Fibroblast of lung (primary cell): ENCODE results near the gene GRK7. TPM values are rescaled to one million over a fixed set of nuclear protein-coding genes. Genes with fewer than 3 reads are reported as not detected.
"Not testable (repeated sequence)": the region's sequence is repeated elsewhere in the genome, so short reads cannot be mapped to it uniquely, and the experiment has no call there.

Experiments used
- DNase-seq, 2 donors: peaks; one replicate each; pipeline versions ENCODE4 v3.0.0 to v3.0.0-alpha.2; 2010; ENCODE audit warnings: low read depth in 2 of 2
- H2AFZ ChIP-seq: 2 replicates; pipeline ENCODE4 v1.5.1; 2012; ENCODE audit warnings: low read length, control low read depth, inconsistent platforms
- H3K27ac ChIP-seq: 2 replicates; pipeline ENCODE4 v1.5.1; 2011; ENCODE audit warnings: low read length, control low read depth; ENCODE audit not compliant: insufficient read depth
- H3K27me3 ChIP-seq: 2 replicates; pipeline ENCODE4 v1.5.1; 2011; ENCODE audit warnings: mild to moderate bottlenecking, low read length; ENCODE audit not compliant: control insufficient read depth, insufficient read depth
- H3K36me3 ChIP-seq: 2 replicates; pipeline ENCODE4 v1.5.1; 2011; ENCODE audit warnings: low read length; ENCODE audit not compliant: control insufficient read depth, insufficient read depth
- H3K4me1 ChIP-seq: 2 replicates; pipeline ENCODE4 v1.5.1; 2011; ENCODE audit warnings: low read length; ENCODE audit not compliant: control insufficient read depth, insufficient read depth; ENCODE audit errors: extremely low read depth
- H3K4me2 ChIP-seq: 2 replicates; pipeline ENCODE4 v1.5.1; 2011; ENCODE audit warnings: low read length, control low read depth; ENCODE audit not compliant: insufficient read depth; ENCODE audit errors: extremely low read depth
- H3K4me3 ChIP-seq, 4 experiments: fragments of 200-600 bp in 1 of 4; sonication (generic) in 1 of 4; replicated peaks in 1 of 4; 2 replicates each; pipeline ENCODE4 v1.5.1; 2011 to 2016; ENCODE audit warnings: low read length in 4 of 4, low read depth in 3 of 4, mild to moderate bottlenecking in 3 of 4, control low read depth in 2 of 4, inconsistent platforms in 1 of 4, mixed read lengths in 1 of 4; ENCODE audit not compliant: insufficient read depth in 1 of 4; ENCODE audit errors: control extremely low read depth in 1 of 4
- H3K79me2 ChIP-seq: 2 replicates; pipeline ENCODE4 v1.5.1; 2012; ENCODE audit warnings: mild to moderate bottlenecking, low read length, inconsistent platforms; ENCODE audit not compliant: control insufficient read depth, insufficient read depth
- H3K9ac ChIP-seq: 2 replicates; pipeline ENCODE4 v1.5.1; 2011; ENCODE audit warnings: mild to moderate bottlenecking, low read length, control low read depth; ENCODE audit not compliant: insufficient read depth
- H3K9me3 ChIP-seq: 2 replicates; pipeline ENCODE4 v1.5.1; 2012; ENCODE audit warnings: low read depth, low read length; ENCODE audit not compliant: control insufficient read depth, insufficient read depth
- H4K20me1 ChIP-seq: 2 replicates; pipeline ENCODE4 v1.5.1; 2011; ENCODE audit warnings: low read length; ENCODE audit not compliant: control insufficient read depth, insufficient read depth; ENCODE audit errors: extremely low read depth
- EZH2 ChIP-seq: IDR thresholded peaks from 2 replicates; pipeline ENCODE4 v1.5.1; 2012; ENCODE audit warnings: low read length, control low read depth, mild to moderate bottlenecking; ENCODE audit errors: missing control alignments
- polyA plus RNA-seq, 2 donors: library from polyadenylated mRNA; depleted of rRNA in 1 of 2; stranded (reverse) in 1 of 2; unstranded in 1 of 2; fragments of >200 nt; gene quantifications; 2 replicates each; pipeline ENCODE4 v1.2.1, GENCODE V29; 2011 to 2012; ENCODE audit warnings: missing spikeins in 1 of 2
- total RNA-seq: library from RNA; depleted of rRNA; stranded (reverse); fragments of >200 nt; gene quantifications from 2 replicates; pipeline ENCODE4 v1.2.1, GENCODE V29; 2014
- TF ChIP-seq, protein P1 (sequence below), 2 donors: IDR thresholded peaks in 1 of 2; conservative IDR thresholded peaks in 1 of 2; 1 replicate in 1 of 2; 2 replicates in 1 of 2; pipeline ENCODE4 v1.5.1; 2011 to 2012; ENCODE audit warnings: low read length in 2 of 2, control low read depth in 1 of 2, inconsistent platforms in 1 of 2, low read depth in 1 of 2, mild to moderate bottlenecking in 1 of 2

Gene GRK7
- total and polyA plus RNA-seq, 2 donors (not counting 1 experiment from before 2014, with no cell fraction given), result under 0.01 TPM; not detected in 1

DNA sequence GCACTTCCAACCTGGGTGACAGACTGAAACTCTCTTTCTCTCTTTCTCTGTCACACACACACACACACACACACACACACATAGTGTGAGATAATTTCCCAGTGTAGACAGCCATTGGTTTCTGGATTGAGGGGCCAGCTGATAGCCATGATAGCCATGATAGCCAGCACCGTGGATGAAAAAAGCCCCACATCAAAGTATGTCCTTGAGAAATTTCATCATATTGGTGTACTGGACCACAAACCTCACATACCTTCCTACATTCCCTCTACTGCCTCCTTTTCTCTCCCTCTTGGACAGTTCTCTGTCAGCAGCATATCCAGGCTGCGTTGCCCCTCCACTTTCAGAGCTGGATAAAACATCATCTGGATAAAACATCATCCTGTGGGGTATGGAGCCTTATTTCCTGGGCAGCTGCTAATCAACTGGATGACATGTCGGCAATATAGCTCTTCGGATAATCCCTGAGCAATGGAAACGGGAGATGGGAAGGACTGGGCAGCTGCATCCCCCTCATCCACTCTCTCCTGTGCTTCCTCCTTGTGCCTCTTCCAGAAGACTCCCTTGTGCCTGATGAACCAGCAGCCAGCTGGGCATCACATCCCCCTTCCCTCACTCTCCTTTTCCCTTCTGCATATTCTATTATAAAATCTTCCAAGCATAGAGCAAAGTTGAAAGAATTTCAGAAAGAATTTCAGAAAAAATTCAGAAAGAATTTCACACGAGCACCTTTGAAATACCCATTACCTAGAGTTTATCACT, 39.3 kb downstream of the GRK7 start:
- H3K4me2 ChIP-seq, result no peak overlapping the region
- peaks cover 2% of the 10 kb centered on the region for H3K27me3 ChIP-seq
- H3K27ac ChIP-seq, result no peak overlapping the region
- no peaks in the 10 kb centered on the region for H4K20me1 ChIP-seq
- no peak overlapping the region for H2AFZ ChIP-seq
- H3K4me3 ChIP-seq, result no peak overlapping the region
- DNase-seq, result peak in 1 of 2 donors; percentile 15
- H3K9me3 ChIP-seq, result no peaks in the 10 kb centered on the region
- H3K9ac ChIP-seq, result no peak overlapping the region
- H3K79me2 ChIP-seq, result no peaks in the 10 kb centered on the region
- peaks cover 4% of the 10 kb centered on the region for H3K4me1 ChIP-seq
- TF ChIP-seq EZH2, result no peak
- TF ChIP-seq, protein P1, sequence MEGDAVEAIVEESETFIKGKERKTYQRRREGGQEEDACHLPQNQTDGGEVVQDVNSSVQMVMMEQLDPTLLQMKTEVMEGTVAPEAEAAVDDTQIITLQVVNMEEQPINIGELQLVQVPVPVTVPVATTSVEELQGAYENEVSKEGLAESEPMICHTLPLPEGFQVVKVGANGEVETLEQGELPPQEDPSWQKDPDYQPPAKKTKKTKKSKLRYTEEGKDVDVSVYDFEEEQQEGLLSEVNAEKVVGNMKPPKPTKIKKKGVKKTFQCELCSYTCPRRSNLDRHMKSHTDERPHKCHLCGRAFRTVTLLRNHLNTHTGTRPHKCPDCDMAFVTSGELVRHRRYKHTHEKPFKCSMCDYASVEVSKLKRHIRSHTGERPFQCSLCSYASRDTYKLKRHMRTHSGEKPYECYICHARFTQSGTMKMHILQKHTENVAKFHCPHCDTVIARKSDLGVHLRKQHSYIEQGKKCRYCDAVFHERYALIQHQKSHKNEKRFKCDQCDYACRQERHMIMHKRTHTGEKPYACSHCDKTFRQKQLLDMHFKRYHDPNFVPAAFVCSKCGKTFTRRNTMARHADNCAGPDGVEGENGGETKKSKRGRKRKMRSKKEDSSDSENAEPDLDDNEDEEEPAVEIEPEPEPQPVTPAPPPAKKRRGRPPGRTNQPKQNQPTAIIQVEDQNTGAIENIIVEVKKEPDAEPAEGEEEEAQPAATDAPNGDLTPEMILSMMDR (conservative IDR thresholded peaks at IDR 0.05 in 1 of 2, IDR thresholded peaks at IDR 0.05 in 1 of 2; ENCODE audit: low read depth in 1 of 2, low read length in 2 of 2), result no peak
- no peaks in the 10 kb centered on the region for H3K36me3 ChIP-seq

DNA sequence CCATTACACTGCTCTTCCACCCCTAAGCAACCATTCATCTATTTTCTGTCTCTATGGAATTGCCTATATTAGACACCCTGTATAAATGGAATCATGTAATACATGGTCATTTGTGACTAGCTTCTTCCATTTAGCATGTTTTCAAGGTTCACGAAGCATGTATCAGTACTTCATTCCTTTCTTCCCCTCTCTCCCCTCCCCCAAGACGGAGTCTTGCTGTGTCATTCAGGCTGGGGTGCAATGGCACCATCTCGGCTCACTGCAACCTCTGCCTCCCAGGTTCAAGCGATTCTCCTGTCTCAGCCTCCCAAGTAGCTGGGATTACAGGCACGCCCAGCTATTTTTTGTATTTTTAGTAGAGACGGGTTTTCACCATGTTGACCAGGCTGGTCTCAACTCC, 40.3 kb downstream of the GRK7 start:
- not testable (repeated sequence) for H3K27me3 ChIP-seq, DNase-seq, H2AFZ ChIP-seq, H3K9ac ChIP-seq, H3K4me3 ChIP-seq, H3K4me1 ChIP-seq, H4K20me1 ChIP-seq, H3K4me2 ChIP-seq, H3K36me3 ChIP-seq, H3K27ac ChIP-seq, H3K79me2 ChIP-seq, H3K9me3 ChIP-seq

DNA sequence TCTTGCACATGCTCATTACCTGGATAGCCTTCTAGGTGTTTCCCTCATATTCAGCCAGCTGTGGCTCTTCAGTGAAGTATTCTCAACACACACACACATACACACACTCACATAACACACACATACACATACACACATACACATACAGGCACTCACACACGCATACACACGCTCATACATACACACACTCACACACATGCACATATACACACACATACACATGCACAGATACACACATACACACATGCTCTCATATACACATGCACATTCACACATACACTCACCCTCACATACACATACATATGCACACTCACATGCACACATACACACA, 41.2 kb downstream of the GRK7 start:
- H3K27ac ChIP-seq, result no peak overlapping the region
- H2AFZ ChIP-seq, result no peak overlapping the region
- H3K79me2 ChIP-seq, result no peaks in the 10 kb centered on the region
- H3K4me1 ChIP-seq, result no peaks in the 10 kb centered on the region
- no peaks in the 10 kb centered on the region for H4K20me1 ChIP-seq
- no peak for DNase-seq
- no peaks in the 10 kb centered on the region for H3K36me3 ChIP-seq
- no peak overlapping the region for H3K9ac ChIP-seq
- H3K4me2 ChIP-seq, result no peak overlapping the region
- H3K4me3 ChIP-seq, result no peak overlapping the region
- H3K9me3 ChIP-seq, result no peaks in the 10 kb centered on the region
- TF ChIP-seq, protein P1 (conservative IDR thresholded peaks at IDR 0.05 in 1 of 2, IDR thresholded peaks at IDR 0.05 in 1 of 2; ENCODE audit: low read depth in 1 of 2, low read length in 2 of 2), result no peak
- no peak for TF ChIP-seq EZH2
- H3K27me3 ChIP-seq, result peaks cover 2% of the 10 kb centered on the region
